GM18868 (cell line): ENCODE measurements around the gene C11orf58.

Experiments
- ATAC-seq: cut with Tn5 transposase; IDR thresholded peaks from one replicate; pipeline ENCODE4 v1.9.1; 2021; ENCODE audit warnings: mild to moderate bottlenecking, moderate library complexity; ENCODE audit not compliant: unreplicated experiment

The C11orf58 gene

GRCh38 chr11:16738193-16738946, at the start of gene C11orf58:
Gene C11orf58 (plus strand): TSS chr11:16738647. CDS start chr11:16738779, 132 bp downstream.
- ATAC-seq, result peak; percentile 95

- ATAC-seq, result no peak
Measured at GRCh38 chr11:16690086-16690485, 48.4 kb upstream of the C11orf58 start.

- no peak for ATAC-seq
Measured at GRCh38 chr11:16703795-16704194, 34.7 kb upstream of the C11orf58 start.

- no peak for ATAC-seq
Measured at GRCh38 chr11:16713594-16713993, 24.9 kb upstream of the C11orf58 start.

GRCh38 chr11:16722581-16723344, 15.7 kb upstream of the C11orf58 start:
- ATAC-seq, result no peak

GRCh38 chr11:16727806-16728205, 10.6 kb upstream of the C11orf58 start:
- ATAC-seq, result no peak

GRCh38 chr11:16737818-16738192, 642 bp upstream of the C11orf58 start:
- ATAC-seq, result peak; percentile 4

- no peak for ATAC-seq
Measured at GRCh38 chr11:16738947-16739815, 734 bp downstream of the C11orf58 start.

GRCh38 chr11:16741473-16741872, 3.0 kb downstream of the C11orf58 start:
- no peak for ATAC-seq

GRCh38 chr11:16743478-16743877, 5.0 kb downstream of the C11orf58 start:
- ATAC-seq, result no peak

GRCh38 chr11:16744128-16744725, 5.8 kb downstream of the C11orf58 start:
- no peak for ATAC-seq

- no peak for ATAC-seq
Measured at GRCh38 chr11:16745950-16746605, 7.6 kb downstream of the C11orf58 start.

GRCh38 chr11:16749092-16749491, 10.6 kb downstream of the C11orf58 start:
- ATAC-seq, result no peak

GRCh38 chr11:16749666-16750065, 11.2 kb downstream of the C11orf58 start:
- no peak for ATAC-seq

GRCh38 chr11:16750417-16750816, 12.0 kb downstream of the C11orf58 start:
- no peak for ATAC-seq

GRCh38 chr11:16758382-16759024, 20.1 kb downstream of the C11orf58 start:
- ATAC-seq, result no peak

GRCh38 chr11:16759857-16760508, 21.5 kb downstream of the C11orf58 start:
- ATAC-seq, result no peak

- no peak for ATAC-seq
Measured at GRCh38 chr11:16763746-16764145, 25.3 kb downstream of the C11orf58 start.

GRCh38 chr11:16764888-16765287, 26.4 kb downstream of the C11orf58 start:
- ATAC-seq, result no peak
